IPS-NIHi7 (cell line): Measurements from ENCODE around the gene SPATS2L.

Experiments
- DNase-seq: peaks from one replicate; pipeline ENCODE4 v3.0.0; 2012; ENCODE audit warnings: mixed read lengths; ENCODE audit errors: extremely low spot score

The SPATS2L gene

GRCh38 chr2:200466425-200467418 is 160.2 kb downstream of the SPATS2L start:
- DNase-seq, result no peak

- DNase-seq, result no peak
Observed at GRCh38 chr2:200467806-200468681, 161.6 kb downstream of the SPATS2L start.

GRCh38 chr2:200469708-200470211 is 163.3 kb downstream of the SPATS2L start:
- no peak for DNase-seq

- no peak for DNase-seq
Observed at GRCh38 chr2:200470230-200470629, 163.7 kb downstream of the SPATS2L start.

GRCh38 chr2:200471324-200471848 is 164.9 kb downstream of the SPATS2L start:
- peak; percentile 38 for DNase-seq

GRCh38 chr2:200471928-200472645 is 165.6 kb downstream of the SPATS2L start:
- no peak for DNase-seq

- no peak for DNase-seq
Observed at GRCh38 chr2:200472853-200473464, 166.5 kb downstream of the SPATS2L start.

- DNase-seq, result no peak
Observed at GRCh38 chr2:200475795-200476194, 169.3 kb downstream of the SPATS2L start.

GRCh38 chr2:200476836-200477235 is 170.3 kb downstream of the SPATS2L start:
- DNase-seq, result no peak

- no peak for DNase-seq
Observed at GRCh38 chr2:200477667-200478131, 171.2 kb downstream of the SPATS2L start.

- DNase-seq, result no peak
Observed at GRCh38 chr2:200479692-200480265, 173.3 kb downstream of the SPATS2L start.

GRCh38 chr2:200482194-200482593 is 175.7 kb downstream of the SPATS2L start:
- DNase-seq, result no peak

- peak; percentile 80 for DNase-seq
Observed at GRCh38 chr2:200483729-200484198, 177.3 kb downstream of the SPATS2L start.

GRCh38 chr2:200484934-200485333 is 178.4 kb downstream of the SPATS2L start:
- no peak for DNase-seq

GRCh38 chr2:200486529-200486928 is 180.0 kb downstream of the SPATS2L start:
- no peak for DNase-seq

GRCh38 chr2:200488169-200488568 is 181.7 kb downstream of the SPATS2L start:
- no peak for DNase-seq

GRCh38 chr2:200490001-200490400 is 183.5 kb downstream of the SPATS2L start:
- no peak for DNase-seq

- no peak for DNase-seq
Observed at GRCh38 chr2:200492656-200493055, 186.2 kb downstream of the SPATS2L start.

GRCh38 chr2:200494048-200494447 is 187.6 kb downstream of the SPATS2L start:
- DNase-seq, result no peak

- no peak for DNase-seq
Observed at GRCh38 chr2:200496696-200497095, 190.2 kb downstream of the SPATS2L start.
